DOHH2 (cell line): ENCODE results near the gene PM20D1.
"Not testable (repeated sequence)": the region's sequence is repeated elsewhere in the genome, so short reads cannot be mapped to it uniquely, and the experiment has no call there.

Experiments
- CTCF ChIP-seq: fragments of 200-600 bp; sonication (generic); IDR thresholded peaks from one replicate; pipeline ENCODE4 v1.5.1; 2014; ENCODE audit warnings: antibody characterized with exemption, mild to moderate bottlenecking, low read depth, low read length; ENCODE audit not compliant: poor library complexity, severe bottlenecking
- EZH2phosphoT487 ChIP-seq: fragments of 200-600 bp; sonication (generic); IDR thresholded peaks from 2 replicates; pipeline ENCODE4 v1.6.1; 2017; ENCODE audit warnings: borderline replicate concordance, mild to moderate bottlenecking, antibody characterized with exemption, low read length, moderate library complexity, mixed read lengths

- not testable (repeated sequence) for TF ChIP-seq CTCF, EZH2phosphoT487
Measured at GRCh38 chr1:205873148-205873547, 23.2 kb upstream of the PM20D1 start.
